ENCODE data around the gene SHISA5. TPM values are rescaled to one million over a fixed set of nuclear protein-coding genes. Genes with fewer than 3 reads are reported as not detected.

SHISA5 gene
- total RNA-seq, 1 experiment from 2014 or later, result 104 TPM

DNA sequence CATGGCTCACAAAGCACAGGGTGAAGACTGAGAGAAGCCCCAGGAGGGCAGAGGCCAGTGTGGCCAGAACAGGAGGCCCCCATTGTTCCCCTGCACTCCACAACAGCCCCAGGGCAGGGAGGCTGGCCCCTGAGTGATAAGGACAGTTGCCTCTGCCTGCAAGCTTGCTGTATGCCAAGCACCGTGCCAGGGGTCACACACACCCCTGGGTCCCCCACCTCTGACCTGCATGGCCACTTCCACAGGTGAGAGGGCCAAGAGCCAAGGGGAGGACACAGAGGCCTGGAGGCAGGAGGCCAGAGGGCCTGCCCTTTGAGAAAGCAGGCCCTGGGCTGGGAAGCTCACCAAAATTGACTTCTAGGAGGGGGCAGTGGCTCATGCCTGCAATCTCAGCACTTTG lies 33.7 kb downstream of the SHISA5 start:
- Histone ChIP-seq H3K79me2 (ENCODE audit: insufficient read depth, low read length) (peaks cover 57% of the 10 kb centered on the region), H3K9me3 (ENCODE audit: control insufficient read depth in 1 of 2, insufficient read depth in 1 of 2, low read depth in 1 of 2, low read length in 2 of 2) (no peaks in the 10 kb centered on the region), H3K27me3 (ENCODE audit: insufficient read depth, low read length) (no peaks in the 10 kb centered on the region), H3K4me3 (replicated peaks in 1 of 2; ENCODE audit: low read depth in 1 of 2, low read length in 2 of 2) (no peak overlapping the region), H4K20me1 (ENCODE audit: insufficient read depth) (no peaks in the 10 kb centered on the region), H3K9ac (ENCODE audit: low read length) (no peak overlapping the region), H3K36me3 (ENCODE audit: control insufficient read depth in 1 of 2, insufficient read depth in 2 of 2, low read length in 2 of 2) (peaks cover 0 to 7% of the 10 kb centered on the region in 2 experiments; a peak in 1 of 4 replicates), H3K4me2 (ENCODE audit: low read length) (no peak overlapping the region), H2AFZ (ENCODE audit: low read depth, low read length, poor library complexity, severe bottlenecking) (no peak overlapping the region), H3K9me2 (ENCODE audit: insufficient read depth) (no peaks in the 10 kb centered on the region), H3K4me1 (ENCODE audit: control insufficient read depth in 1 of 2, insufficient read depth in 2 of 2, low read length in 2 of 2) (peaks cover 33 to 57% of the 10 kb centered on the region in 2 experiments), H3K27ac (ENCODE audit: low read depth, low read length) (no peak overlapping the region; the same call in 1 of the 2 replicates)
- CTCF ChIA-PET, result no interaction called here
- BruUV-seq (replicated peaks), result no TSS peak
- intact Hi-C loops (cut with micrococcal nuclease), result no loop called here
- no peak for DNase-seq (ENCODE audit: low read depth, low spot score)
- no peak for ATAC-seq
- TF ChIP-seq CEBPB (IDR thresholded peaks at IDR 0.05; ENCODE audit: low read depth), result no peak
- TF ChIP-seq CTCF (IDR thresholded peaks at IDR 0.05 in 2 of 3, conservative IDR thresholded peaks at IDR 0.05 in 1 of 3; ENCODE audit: borderline replicate concordance in 1 of 3, insufficient read depth in 1 of 3, low read depth in 2 of 3, low read length in 2 of 3), result no peak
- no peak for TF ChIP-seq EZH2 (IDR thresholded peaks at IDR 0.05)
- RAD21 ChIA-PET (ENCODE audit: low non-redundant PET in 1 of 2, low total read pairs in 2 of 2, uncharacterized antibody in 2 of 2, unreplicated experiment in 2 of 2), result interaction anchor here in 1 of 2 experiments (0.9 kb wide), 1 partner anchor 24 kb away, joined by 3 read pairs; the partner anchor contains the start of gene ATRIP
- POLR2A ChIA-PET, result no interaction called here

GRCh38 chr3:48469046-48469915 lies 34.7 kb downstream of the SHISA5 start:
- TF ChIP-seq TCF7L2 (IDR thresholded peaks at IDR 0.05; ENCODE audit: borderline replicate concordance, extremely low read depth, insufficient read depth, insufficient read length) (no peak), CEBPB (IDR thresholded peaks at IDR 0.05; ENCODE audit: low read depth) (no peak), EGR1 (IDR thresholded peaks at IDR 0.05; ENCODE audit: low read depth) (no peak), ELF1 (IDR thresholded peaks at IDR 0.05; ENCODE audit: borderline replicate concordance, low read depth) (no peak), SP1 (IDR thresholded peaks at IDR 0.05; ENCODE audit: low read depth) (no peak), CBX3 (IDR thresholded peaks at IDR 0.05; ENCODE audit: low read depth) (no peak), ZFX (IDR thresholded peaks at IDR 0.05) (no peak), ZNF274 (IDR thresholded peaks at IDR 0.05; ENCODE audit: low read depth, low read length) (no peak), SIN3A (IDR thresholded peaks at IDR 0.05; ENCODE audit: low read depth) (no peak)
- H3K79me2 ChIP-seq (ENCODE audit: insufficient read depth, low read length), result peaks cover 57% of the 10 kb centered on the region
- H3K9me2 ChIP-seq (ENCODE audit: insufficient read depth), result no peaks in the 10 kb centered on the region
- ATAC-seq (no peak), DNase-seq (ENCODE audit: low read depth, low spot score) (no peak)
- no TSS peak for BruUV-seq (replicated peaks)
- H3K4me2 ChIP-seq (ENCODE audit: low read length), result no peak overlapping the region
- ChIA-PET RAD21 (ENCODE audit: low non-redundant PET in 1 of 2, low total read pairs in 2 of 2, uncharacterized antibody in 2 of 2, unreplicated experiment in 2 of 2) (no interaction called here), CTCF (no interaction called here), POLR2A (no interaction called here)
- peaks cover 31 to 53% of the 10 kb centered on the region in 2 experiments for H3K4me1 ChIP-seq (ENCODE audit: control insufficient read depth in 1 of 2, insufficient read depth in 2 of 2, low read length in 2 of 2)
- H3K9me3 ChIP-seq (ENCODE audit: control insufficient read depth in 1 of 2, insufficient read depth in 1 of 2, low read depth in 1 of 2, low read length in 2 of 2), result no peaks in the 10 kb centered on the region
- H3K27me3 ChIP-seq (ENCODE audit: insufficient read depth, low read length), result no peaks in the 10 kb centered on the region
- H3K36me3 ChIP-seq (ENCODE audit: control insufficient read depth in 1 of 2, insufficient read depth in 2 of 2, low read length in 2 of 2), result peaks cover 0 to 14% of the 10 kb centered on the region in 2 experiments; a peak in 1 of 4 replicates
- no peak overlapping the region for H3K27ac ChIP-seq (ENCODE audit: low read depth, low read length)
- no peak overlapping the region for H3K9ac ChIP-seq (ENCODE audit: low read length)
- no peak overlapping the region for H2AFZ ChIP-seq (ENCODE audit: low read depth, low read length, poor library complexity, severe bottlenecking)
- intact Hi-C loops (cut with micrococcal nuclease), result no loop called here
- no peak overlapping the region for H3K4me3 ChIP-seq (replicated peaks in 1 of 2; ENCODE audit: low read depth in 1 of 2, low read length in 2 of 2)
- no peaks in the 10 kb centered on the region for H4K20me1 ChIP-seq (ENCODE audit: insufficient read depth)
